ENCODE data around the gene CFAP210.
"Not testable (repeated sequence)": the region's sequence is repeated elsewhere in the genome, so short reads cannot be mapped to it uniquely, and the experiment has no call there.

Gene CFAP210

GRCh38 chr2:169712791-169713227 lies 18.6 kb upstream of the CFAP210 start:
- no peak for DNase-seq

DNA sequence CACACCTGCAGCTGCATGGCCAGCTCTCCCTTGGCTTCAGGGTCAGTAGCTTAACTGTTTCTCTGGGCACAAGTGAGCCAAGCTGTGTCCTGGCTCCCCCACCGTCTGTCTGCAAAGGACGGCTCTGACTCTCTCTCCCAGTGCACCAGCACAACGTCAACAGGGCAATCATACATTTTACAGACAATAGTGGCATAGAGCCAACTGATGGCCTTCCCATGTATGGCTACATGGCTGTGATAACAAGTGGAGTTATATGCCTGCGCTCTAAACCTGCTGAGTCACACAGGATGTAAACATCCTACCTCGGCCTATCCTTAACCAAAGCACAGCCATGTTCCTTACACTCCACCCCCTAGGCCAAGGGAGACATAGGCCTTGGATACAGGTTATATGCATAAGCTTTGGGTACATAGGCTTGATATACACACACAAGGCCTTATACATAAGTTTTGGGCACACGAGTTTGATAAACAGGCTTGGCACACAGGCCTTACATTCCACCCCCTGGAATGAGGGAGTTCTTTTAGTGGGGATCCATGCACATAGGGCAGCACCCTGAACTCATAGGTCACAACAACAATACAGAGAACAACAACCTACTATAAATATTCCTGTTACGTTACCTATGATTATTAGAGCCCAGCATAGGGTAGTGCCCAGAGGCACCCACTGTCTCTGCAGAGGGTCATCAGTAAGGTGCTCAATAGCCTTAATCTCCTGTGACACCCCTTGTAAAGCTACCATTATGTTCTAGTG lies 17.7 kb upstream of the CFAP210 start:
- DNase-seq = no peak

GRCh38 chr2:169709981-169710380 lies 15.8 kb upstream of the CFAP210 start:
- no peak for DNase-seq

- DNase-seq = no peak
These were observed 15.1 kb upstream of the CFAP210 start for GRCh38 chr2:169709331-169709730.

DNA sequence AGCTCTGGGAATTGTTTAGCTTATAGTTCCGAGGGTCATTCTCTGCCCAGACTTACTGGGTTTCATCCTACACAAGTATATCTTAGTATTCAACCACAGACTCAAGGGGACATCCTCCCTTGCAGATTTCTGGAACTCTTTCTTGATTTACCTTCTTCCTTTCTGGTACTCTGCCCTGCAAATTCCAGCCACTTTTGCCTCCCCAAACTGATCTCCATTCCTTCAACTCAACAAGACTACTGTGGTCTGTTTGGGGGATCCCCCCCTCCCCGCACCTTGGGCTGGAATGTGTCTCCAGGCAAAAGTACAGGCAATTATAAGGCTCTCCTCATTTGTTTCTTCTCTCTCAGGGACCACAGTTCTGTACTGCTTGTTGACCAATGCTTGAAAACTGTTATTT lies 13.4 kb upstream of the CFAP210 start:
- no peak for DNase-seq

- no peak for DNase-seq
These were observed 11.7 kb upstream of the CFAP210 start for GRCh38 chr2:169705927-169706326.

- no peak for DNase-seq
These were observed 10.0 kb upstream of the CFAP210 start for GRCh38 chr2:169704160-169704708.

DNA sequence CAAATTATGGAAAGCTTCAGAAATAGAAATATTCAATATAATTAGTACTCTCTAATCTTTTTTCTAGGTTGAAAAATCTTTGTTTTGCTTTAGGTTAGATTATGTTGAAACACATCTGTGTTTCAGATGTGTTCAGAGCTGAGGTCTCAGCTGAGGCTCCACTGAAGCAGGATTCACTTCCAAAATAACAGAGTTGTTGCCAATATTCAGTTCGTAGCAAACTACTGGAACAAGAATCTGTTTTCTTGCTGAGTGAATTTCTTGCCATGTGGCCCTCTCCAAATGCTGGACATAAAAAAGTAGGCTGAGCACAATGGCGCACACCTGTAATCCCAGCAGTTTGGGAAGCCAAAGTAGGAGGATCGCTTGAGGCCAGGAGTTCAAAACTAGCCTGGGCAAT lies 8.8 kb upstream of the CFAP210 start:
- DNase-seq = no peak

DNA sequence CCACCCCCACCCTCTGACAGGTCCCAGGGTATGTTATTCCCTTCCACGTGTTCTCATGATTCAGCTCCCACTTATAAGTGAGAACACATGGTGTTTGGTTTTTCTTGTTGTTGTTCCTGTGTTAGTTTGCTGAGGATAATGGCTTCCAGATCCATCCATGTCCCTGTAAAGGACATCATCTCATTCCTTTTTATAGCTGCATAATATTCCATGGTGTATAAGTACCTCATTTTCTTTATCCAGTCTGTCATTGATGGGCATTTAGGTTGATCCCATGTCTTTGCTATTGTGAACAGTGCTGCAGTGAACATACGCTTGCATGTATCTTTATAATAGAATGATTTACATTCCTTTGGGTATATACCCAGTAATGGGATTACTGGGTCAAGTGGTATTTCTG lies 5.0 kb upstream of the CFAP210 start:
- not testable (repeated sequence) for DNase-seq

DNA sequence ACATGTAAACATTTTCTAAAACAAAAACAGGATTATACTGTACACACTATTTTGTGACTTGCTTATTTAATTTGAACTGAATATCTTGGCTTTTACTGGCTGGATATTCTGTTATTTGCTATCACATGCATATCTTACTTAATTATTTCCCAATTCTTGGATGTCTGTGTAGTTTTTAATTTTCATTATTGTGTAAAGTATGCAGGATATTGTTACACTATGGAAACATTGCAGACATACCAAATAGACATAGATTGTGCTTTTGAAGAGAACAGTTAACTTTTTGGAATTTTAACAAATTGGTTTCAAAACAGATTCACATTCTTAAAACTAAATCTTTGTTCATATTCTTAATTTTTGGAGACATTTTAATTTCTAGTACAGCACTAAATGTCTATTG lies 2.2 kb upstream of the CFAP210 start:
- DNase-seq = no peak

- no peak for DNase-seq
These were observed 672 bp upstream of the CFAP210 start for GRCh38 chr2:169694894-169695260.

- no peak for DNase-seq
These were observed 845 bp downstream of the CFAP210 start for GRCh38 chr2:169693360-169693759.

DNA sequence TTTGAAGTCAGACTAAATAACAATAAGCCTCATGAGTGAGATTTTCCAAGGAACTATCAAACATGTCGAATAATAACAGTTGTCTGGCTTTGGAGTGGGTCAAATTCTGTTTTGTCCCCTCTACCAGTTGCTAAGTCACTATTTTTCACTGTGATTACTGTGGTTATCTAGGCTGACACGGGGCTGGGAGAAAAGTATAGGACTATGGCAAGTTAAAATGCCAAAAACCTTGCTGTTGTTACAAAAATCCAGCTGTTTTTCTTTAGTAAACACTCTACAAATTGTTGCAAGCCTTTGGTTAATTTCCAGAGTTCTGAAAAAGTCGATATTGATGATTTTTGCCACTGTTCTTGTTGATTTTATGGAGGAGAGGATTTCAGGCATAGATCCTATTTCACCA lies 1.5 kb downstream of the CFAP210 start:
- no peak for DNase-seq

DNA sequence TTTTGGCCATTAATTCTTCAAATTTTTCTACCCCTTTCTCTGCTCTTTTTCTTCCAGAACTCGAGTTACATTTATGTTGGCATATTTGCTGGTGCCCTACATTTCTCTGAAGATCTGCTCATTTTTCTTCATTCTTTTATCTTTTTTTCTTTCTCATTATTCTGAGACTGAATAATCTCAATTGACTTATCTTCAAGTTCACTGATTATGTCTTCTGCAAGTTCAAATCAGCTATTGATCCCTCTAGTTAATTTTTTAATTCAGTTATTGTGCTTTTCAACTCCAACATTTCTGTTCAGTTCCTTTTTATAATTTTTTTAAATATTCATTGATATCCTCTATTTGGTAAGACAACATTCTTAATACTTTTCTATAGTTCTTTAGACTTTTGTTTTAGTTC lies 3.2 kb downstream of the CFAP210 start:
- DNase-seq = no peak

DNA sequence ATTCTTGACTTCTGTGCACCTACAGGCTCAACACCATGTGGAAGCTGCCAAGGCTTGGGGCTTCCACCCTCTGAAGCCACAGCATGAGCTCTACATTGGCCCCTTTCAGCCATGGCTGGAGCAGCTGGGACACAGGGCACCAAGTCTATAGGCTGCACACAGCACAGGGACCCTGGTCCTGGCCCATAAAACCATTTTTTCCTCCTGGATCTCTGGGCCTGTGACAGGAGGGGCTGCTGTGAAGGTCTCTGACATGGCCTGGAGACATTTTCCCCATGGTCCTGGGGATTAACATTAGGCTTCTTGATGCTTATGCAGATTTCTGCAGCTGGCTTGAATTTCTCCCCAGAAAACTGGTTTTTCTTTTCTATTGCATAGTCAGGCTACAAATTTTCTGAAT lies 6.3 kb downstream of the CFAP210 start:
- not testable (repeated sequence) for DNase-seq

DNA sequence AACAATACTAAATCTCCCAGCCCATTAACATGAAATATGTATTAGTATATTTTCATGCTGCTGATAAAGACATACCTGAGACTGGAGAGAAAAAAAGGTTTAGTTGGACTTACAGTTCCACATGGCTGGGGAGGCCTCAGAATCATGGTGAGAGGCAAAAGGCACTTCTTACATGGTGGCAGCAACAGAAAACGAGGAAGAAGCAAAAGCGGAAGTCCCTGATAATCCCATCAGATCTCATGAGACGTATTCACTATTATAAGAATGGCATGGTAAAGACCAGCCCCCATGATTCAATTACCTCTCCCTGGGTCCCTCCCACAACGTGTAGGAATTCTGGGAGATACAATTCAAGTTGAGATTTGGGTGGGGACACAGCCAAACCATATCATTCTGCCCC lies 7.4 kb downstream of the CFAP210 start:
- not testable (repeated sequence) for DNase-seq

- not testable (repeated sequence) for DNase-seq
These were observed 9.5 kb downstream of the CFAP210 start for GRCh38 chr2:169684712-169685111.

GRCh38 chr2:169684135-169684565 lies 10.1 kb downstream of the CFAP210 start:
- no peak for DNase-seq

DNA sequence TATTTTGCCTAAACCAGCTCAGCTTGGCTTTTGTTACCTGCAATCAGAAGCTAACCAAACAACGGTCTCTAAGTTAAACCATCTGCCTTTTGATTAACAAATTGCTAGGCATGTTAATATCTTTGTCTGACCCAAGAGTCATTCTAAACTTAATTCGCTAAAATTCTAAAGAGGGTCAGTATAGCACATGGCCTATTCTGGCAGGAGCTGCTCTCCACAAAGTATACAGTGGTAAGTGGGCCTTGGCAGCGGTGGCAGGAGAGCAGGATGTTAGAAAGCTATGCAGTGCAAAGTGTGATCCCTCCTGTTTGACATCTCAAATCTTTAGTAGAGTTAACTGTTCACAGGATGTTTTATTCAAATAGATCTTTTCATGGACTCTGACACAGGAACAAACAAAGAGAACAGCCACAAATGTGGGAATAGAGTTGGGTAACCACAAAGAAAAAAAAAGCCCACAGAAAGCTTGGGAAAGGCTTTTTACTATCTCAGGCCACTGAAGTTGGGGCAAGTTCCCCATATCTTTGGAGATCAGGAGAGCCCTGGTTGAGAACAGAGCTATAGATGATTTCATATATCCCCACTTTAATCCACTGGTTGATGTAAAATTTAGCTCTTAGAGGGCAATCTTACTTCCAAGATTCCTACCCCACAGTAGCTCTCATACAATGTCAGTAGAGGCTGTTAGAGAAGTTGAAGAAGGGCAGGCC lies 10.6 kb downstream of the CFAP210 start:
- DNase-seq = no peak

- no peak for DNase-seq
These were observed 11.2 kb downstream of the CFAP210 start for GRCh38 chr2:169683054-169683424.

DNA sequence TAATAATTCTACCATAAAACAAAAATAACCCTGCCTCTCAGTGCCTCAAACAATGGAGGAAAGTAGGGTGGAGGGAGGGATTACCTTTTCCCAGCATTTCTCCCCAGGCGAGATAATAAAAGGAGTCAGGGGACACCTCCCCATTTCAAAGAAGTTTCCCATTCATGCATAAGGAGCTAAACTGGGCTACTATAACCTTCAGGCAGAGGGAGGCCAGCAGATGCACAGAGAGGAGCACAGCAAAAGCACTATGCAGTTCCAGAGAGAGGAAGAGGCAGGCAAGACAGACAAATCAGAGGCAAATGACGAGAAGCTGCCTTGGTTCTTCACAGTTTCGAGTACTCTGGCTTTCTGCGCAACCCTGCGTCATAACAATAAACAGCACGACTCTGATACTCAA lies 17.4 kb downstream of the CFAP210 start:
- no peak for DNase-seq

- DNase-seq = no peak
These were observed 17.8 kb downstream of the CFAP210 start for GRCh38 chr2:169676357-169676756.

DNA sequence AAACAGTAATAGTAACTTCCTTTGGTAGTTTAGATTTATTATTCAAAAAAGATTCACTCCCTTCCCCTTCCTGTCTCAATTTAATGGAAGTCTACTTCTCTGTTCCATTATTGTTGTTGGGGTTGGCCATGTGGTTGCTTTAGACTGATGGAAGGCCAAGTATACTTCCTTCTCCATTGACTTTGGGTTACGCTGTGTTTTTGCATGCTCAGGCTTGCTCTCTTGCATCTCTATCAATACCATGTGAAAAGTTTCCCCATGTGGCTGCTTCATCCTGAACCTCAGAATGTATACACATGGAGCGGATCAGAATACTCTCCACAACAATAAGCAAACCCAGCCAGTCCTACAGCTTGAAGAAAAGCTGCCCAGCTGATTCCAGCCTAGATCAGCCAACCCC lies 20.3 kb downstream of the CFAP210 start:
- DNase-seq = no peak

DNA sequence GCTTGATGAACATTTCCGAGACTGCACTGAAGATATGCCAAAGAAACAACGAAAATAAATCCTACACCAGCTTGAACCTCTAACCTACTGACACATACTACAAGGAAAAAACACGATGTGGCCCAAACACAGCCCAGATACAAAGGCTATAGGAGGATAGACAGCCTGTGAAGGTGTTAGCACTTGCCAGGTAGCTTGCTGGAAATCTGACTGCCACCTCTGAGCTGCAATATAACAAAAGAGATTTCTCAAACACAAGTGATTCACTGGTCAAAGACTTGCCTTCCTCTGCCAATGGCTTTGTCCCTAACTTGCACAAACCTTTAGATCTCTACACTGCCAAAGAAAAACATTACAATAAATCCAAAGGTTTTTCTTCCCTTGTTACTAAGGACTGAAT lies 21.1 kb downstream of the CFAP210 start:
- no peak for DNase-seq

Measured in SIG-M5 (cell line).